H9 (cell line): ENCODE data around the gene RASGEF1C. TPM values are rescaled to one million over a fixed set of nuclear protein-coding genes. Genes with fewer than 3 reads are reported as not detected.

Experiments used
- DNase-seq: peaks from one replicate; pipeline ENCODE4 v3.0.0-alpha.2; 2017
- H2AFZ ChIP-seq: one replicate; pipeline ENCODE4 v1.6.1; 2013; ENCODE audit warnings: mild to moderate bottlenecking, low read length, control low read depth, moderate library complexity
- H2AK5ac ChIP-seq: 2 replicates; pipeline ENCODE4 v1.6.1; 2013; ENCODE audit warnings: low read length, control low read depth, mixed read lengths; ENCODE audit not compliant: insufficient read length
- H2BK120ac ChIP-seq: one replicate; pipeline ENCODE4 v1.6.1; 2013; ENCODE audit warnings: low read depth, mild to moderate bottlenecking, low read length, control low read depth, inconsistent platforms; ENCODE audit not compliant: poor library complexity, severe bottlenecking
- H2BK12ac ChIP-seq: 2 replicates; pipeline ENCODE4 v1.6.1; 2013; ENCODE audit warnings: low read length, control low read depth, mixed read lengths, low read depth; ENCODE audit not compliant: insufficient read length
- H2BK15ac ChIP-seq: 2 replicates; pipeline ENCODE4 v1.6.1; 2013; ENCODE audit warnings: low read depth, low read length, control low read depth
- H2BK20ac ChIP-seq: one replicate; pipeline ENCODE4 v1.6.1; 2013; ENCODE audit warnings: low read depth, mild to moderate bottlenecking, low read length, control low read depth, inconsistent platforms; ENCODE audit not compliant: poor library complexity, severe bottlenecking
- H2BK5ac ChIP-seq: 2 replicates; pipeline ENCODE4 v1.6.1; 2013; ENCODE audit warnings: low read length, control low read depth, mixed read lengths; ENCODE audit not compliant: insufficient read length
- H3K14ac ChIP-seq: 2 replicates; pipeline ENCODE4 v1.6.1; 2013; ENCODE audit warnings: low read length, control low read depth; ENCODE audit not compliant: insufficient read depth
- H3K18ac ChIP-seq: 2 replicates; pipeline ENCODE4 v1.6.1; 2013; ENCODE audit warnings: low read depth, mild to moderate bottlenecking, mixed read lengths, low read length, control low read depth; ENCODE audit not compliant: insufficient read length
- H3K23ac ChIP-seq: 2 replicates; pipeline ENCODE4 v1.6.1; 2013; ENCODE audit warnings: low read length, control low read depth, mixed read lengths, low read depth; ENCODE audit not compliant: insufficient read length
- H3K23me2 ChIP-seq: 2 replicates; pipeline ENCODE4 v1.6.1; 2013; ENCODE audit warnings: low read depth, mild to moderate bottlenecking, mixed read lengths, low read length, control low read depth; ENCODE audit not compliant: insufficient read length, poor library complexity, severe bottlenecking
- H3K27ac ChIP-seq: 2 replicates; pipeline ENCODE4 v1.5.1; 2013; ENCODE audit warnings: low read length, control low read depth, mixed read lengths, low read depth; ENCODE audit not compliant: insufficient read length
- H3K27me3 ChIP-seq: 2 replicates; pipeline ENCODE4 v1.6.1; 2013; ENCODE audit warnings: low read length, control low read depth, inconsistent platforms; ENCODE audit not compliant: insufficient read depth
- H3K4ac ChIP-seq: 2 replicates; pipeline ENCODE4 v1.6.1; 2013; ENCODE audit warnings: low read depth, mild to moderate bottlenecking, control low read depth, inconsistent platforms, low read length, moderate library complexity
- H3K4me1 ChIP-seq: 2 replicates; pipeline ENCODE4 v1.6.1; 2013; ENCODE audit warnings: low read length, control low read depth, inconsistent platforms; ENCODE audit not compliant: insufficient read depth
- H3K4me2 ChIP-seq: 2 replicates; pipeline ENCODE4 v1.6.1; 2013; ENCODE audit warnings: low read length, control low read depth, mixed read lengths; ENCODE audit not compliant: insufficient read length, insufficient read depth
- H3K56ac ChIP-seq: 2 replicates; pipeline ENCODE4 v1.6.1; 2013; ENCODE audit warnings: low read depth, mild to moderate bottlenecking, mixed read lengths, low read length, control low read depth; ENCODE audit not compliant: insufficient read length
- H3K79me1 ChIP-seq: 2 replicates; pipeline ENCODE4 v1.6.1; 2013; ENCODE audit warnings: low read depth, mild to moderate bottlenecking, moderate library complexity, low read length, control low read depth, inconsistent platforms; ENCODE audit not compliant: insufficient read depth, poor library complexity, severe bottlenecking
- H3K79me2 ChIP-seq: 2 replicates; pipeline ENCODE4 v1.6.1; 2013; ENCODE audit warnings: low read length, control low read depth, inconsistent platforms; ENCODE audit not compliant: insufficient read depth
- H3K9ac ChIP-seq: 2 replicates; pipeline ENCODE4 v1.6.1; 2013; ENCODE audit warnings: low read length, control low read depth, mixed read lengths; ENCODE audit not compliant: insufficient read length; ENCODE audit errors: extremely low read depth
- H3K9me3 ChIP-seq: one replicate; pipeline ENCODE4 v1.6.1; 2013; ENCODE audit warnings: low read depth, low read length, inconsistent platforms; ENCODE audit not compliant: control insufficient read depth
- H3T11ph ChIP-seq: one replicate; pipeline ENCODE4 v1.6.1; 2013; ENCODE audit warnings: mild to moderate bottlenecking, low read length, control low read depth, inconsistent platforms
- H4K20me1 ChIP-seq: one replicate; pipeline ENCODE4 v1.6.1; 2013; ENCODE audit not compliant: control insufficient read depth, insufficient read length, insufficient read depth
- H4K5ac ChIP-seq: 2 replicates; pipeline ENCODE4 v1.6.1; 2013; ENCODE audit warnings: low read depth, mild to moderate bottlenecking, mixed read lengths, low read length, control low read depth; ENCODE audit not compliant: insufficient read length
- H4K8ac ChIP-seq: replicated peaks from 2 replicates; pipeline ENCODE4 v1.6.1; 2013; ENCODE audit warnings: low read length, control low read depth, mixed read lengths, low read depth; ENCODE audit not compliant: insufficient read length
- H4K91ac ChIP-seq: 2 replicates; pipeline ENCODE4 v1.6.1; 2013; ENCODE audit warnings: low read depth, mild to moderate bottlenecking, moderate library complexity, mixed read lengths, low read length, control low read depth; ENCODE audit not compliant: insufficient read length
- H3K27ac Mint-ChIP-seq, 3 experiments: 2 replicates in 2 of 3; 3 replicates in 1 of 3; pipeline ENCODE4 v1.8.0; 2020 to 2021; ENCODE audit warnings: mixed read lengths in 3 of 3, mild to moderate bottlenecking in 1 of 3, moderate library complexity in 1 of 3
- H3K27me3 Mint-ChIP-seq: 2 replicates; pipeline ENCODE4 v1.8.0; 2021; ENCODE audit warnings: low read depth, mild to moderate bottlenecking, moderate library complexity, mixed read lengths
- H3K36me3 Mint-ChIP-seq, 3 experiments: 2 replicates in 2 of 3; 3 replicates in 1 of 3; pipeline ENCODE4 v1.8.0; 2020 to 2021; ENCODE audit warnings: low read depth in 3 of 3, mixed read lengths in 3 of 3; ENCODE audit not compliant: insufficient read depth in 1 of 3
- H3K4me1 Mint-ChIP-seq, 2 experiments: 2 replicates each; pipeline ENCODE4 v1.8.0; 2020; ENCODE audit warnings: mixed read lengths in 2 of 2
- H3K4me3 Mint-ChIP-seq, 2 experiments: 2 replicates in 1 of 2; 3 replicates in 1 of 2; pipeline ENCODE4 v1.8.0; 2020 to 2021; ENCODE audit warnings: mild to moderate bottlenecking in 2 of 2, mixed read lengths in 2 of 2, moderate library complexity in 1 of 2
- H3K9me3 Mint-ChIP-seq, 2 experiments: 2 replicates in 1 of 2; 3 replicates in 1 of 2; pipeline ENCODE4 v1.8.0; 2020; ENCODE audit warnings: mild to moderate bottlenecking in 2 of 2, mixed read lengths in 2 of 2, moderate library complexity in 1 of 2
- CTCF ChIP-seq: fragments of 200-600 bp; sonication (generic); conservative IDR thresholded peaks from 3 replicates; pipeline ENCODE4 v1.8.0; 2021; ENCODE audit warnings: antibody characterized with exemption, mild to moderate bottlenecking
- WGBS: extraction: QIAGEN DNeasy Blood & Tissue Kit; methylation state at CpG from one replicate; pipeline ENCODE4 v1.1.7; 2013; ENCODE audit warnings: missing lambda C conversion rate, low lambda C conversion rate, mixed read lengths; ENCODE audit not compliant: insufficient read length; ENCODE audit errors: extremely low coverage; 5-methylcytosine and 5-hydroxymethylcytosine counted together
- total RNA-seq: library from RNA; stranded (reverse); gene quantifications from 2 replicates; pipeline ENCODE4 v1.2.1, GENCODE V29; 2021

The RASGEF1C gene
- total RNA-seq, 1 experiment from 2014 or later = 0.83 TPM

DNA sequence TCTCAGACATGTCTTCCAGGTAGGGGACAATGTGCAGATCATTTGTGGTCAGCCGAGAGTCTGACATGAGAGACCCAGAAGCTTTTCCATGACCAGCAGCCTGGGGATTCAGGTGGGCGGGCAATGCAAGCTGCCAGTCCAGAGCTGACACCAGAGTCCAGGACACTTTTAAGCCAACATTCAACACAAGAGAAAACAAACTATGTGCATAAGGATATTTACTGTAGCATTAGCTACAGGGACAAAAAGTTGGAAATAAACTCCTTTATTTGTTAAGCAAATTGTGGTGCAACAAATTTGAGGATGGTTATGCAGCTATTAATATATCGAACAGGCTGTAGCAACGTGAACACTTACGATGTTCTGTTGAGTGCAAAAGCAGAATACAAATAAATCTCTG is 127.5 kb downstream of the RASGEF1C start:
- Histone ChIP-seq H2BK15ac (no peak overlapping the region), H2AFZ (no peak overlapping the region), H4K8ac (no peak overlapping the region), H4K91ac (no peak overlapping the region), H3K27me3 (no peaks in the 10 kb centered on the region), H3K4me2 (no peak overlapping the region), H3K79me2 (no peaks in the 10 kb centered on the region), H3K79me1 (no peaks in the 10 kb centered on the region), H2BK12ac (no peak overlapping the region), H3K56ac (no peak overlapping the region), H3K18ac (no peak overlapping the region), H3K4me1 (peaks cover 17% of the 10 kb centered on the region; the same call in 1 of the 2 replicates), H3K23ac (no peak overlapping the region), H2BK20ac (no peak overlapping the region), H2BK5ac (no peak overlapping the region), H3K14ac (no peak overlapping the region), H2BK120ac (no peak overlapping the region), H3K4ac (no peak overlapping the region), H4K5ac (no peak overlapping the region), H4K20me1 (no peaks in the 10 kb centered on the region), H3K9me3 (no peaks in the 10 kb centered on the region), H3K23me2 (no peaks in the 10 kb centered on the region), H3T11ph (no peak overlapping the region), H3K9ac (no peak overlapping the region), H2AK5ac (no peak overlapping the region), H3K27ac (no peak overlapping the region)
- H3K36me3 Mint-ChIP-seq = peaks cover 15 to 28% (median 18%) of the 10 kb centered on the region in 3 experiments
- no peak for DNase-seq
- H3K4me1 Mint-ChIP-seq = peaks cover 50% of the 10 kb centered on the region in 2 experiments
- peak overlapping the region in 2 of 3 experiments; percentile 34 to 99; a peak in 2 of 7 replicates for H3K27ac Mint-ChIP-seq
- H3K27me3 Mint-ChIP-seq = no peaks in the 10 kb centered on the region
- TF ChIP-seq CTCF = no peak
- H3K9me3 Mint-ChIP-seq = peaks cover 20 to 21% of the 10 kb centered on the region in 2 experiments
- WGBS = no CpG with 5 or more reads among the region's 5 CpGs
- H3K4me3 Mint-ChIP-seq = no peak overlapping the region
